UCSD-AML1 (cell line): ENCODE data around the gene FKBP5.
"Not testable (repeated sequence)": the region's sequence is repeated elsewhere in the genome, so short reads cannot be mapped to it uniquely, and the experiment has no call there.

Source experiments
- DNase-seq: peaks from one replicate; lab custom pipeline; 2025; ENCODE audit not compliant: unreplicated experiment; lab: John Stamatoyannopoulos, UW

The FKBP5 gene

DNA sequence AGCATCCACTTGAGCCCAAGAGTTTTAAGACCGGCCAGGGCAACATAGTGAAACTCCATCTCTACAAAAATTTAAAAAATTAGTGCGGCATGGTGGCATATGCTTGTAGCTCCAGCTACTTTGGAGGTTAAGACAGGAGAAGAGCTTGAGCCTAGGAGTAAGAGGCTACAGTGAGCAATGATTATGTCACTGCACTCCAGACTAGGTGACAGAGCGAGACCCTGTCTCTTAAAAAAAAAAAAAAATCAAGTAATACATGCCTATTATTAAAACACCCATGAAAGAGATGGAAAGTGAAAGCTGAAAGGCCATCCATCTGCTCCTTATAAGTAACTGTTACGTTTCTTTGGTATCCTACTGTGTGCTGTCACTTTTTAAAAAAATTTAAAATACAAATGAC is 66.4 kb downstream of the FKBP5 start:
- DNase-seq, result no peak

DNA sequence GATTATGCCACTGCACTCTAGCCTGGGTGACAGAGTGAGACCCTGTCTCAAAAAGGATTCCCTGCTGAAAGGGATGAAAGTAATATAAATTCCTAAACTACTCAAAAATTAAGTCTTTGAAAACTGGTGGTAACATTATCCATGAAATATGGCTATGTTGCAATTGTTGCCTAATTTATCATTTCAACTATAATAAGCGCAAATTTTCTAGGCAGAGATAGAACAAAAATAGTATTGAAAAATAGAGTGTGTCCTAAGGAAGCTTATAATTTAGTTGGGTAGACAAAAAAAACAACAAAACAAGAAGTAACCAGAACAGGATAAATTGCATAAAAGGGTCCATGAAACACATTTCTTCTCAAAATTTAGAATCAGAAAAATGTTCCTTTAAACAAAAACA is 68.0 kb downstream of the FKBP5 start:
- DNase-seq, result no peak

DNA sequence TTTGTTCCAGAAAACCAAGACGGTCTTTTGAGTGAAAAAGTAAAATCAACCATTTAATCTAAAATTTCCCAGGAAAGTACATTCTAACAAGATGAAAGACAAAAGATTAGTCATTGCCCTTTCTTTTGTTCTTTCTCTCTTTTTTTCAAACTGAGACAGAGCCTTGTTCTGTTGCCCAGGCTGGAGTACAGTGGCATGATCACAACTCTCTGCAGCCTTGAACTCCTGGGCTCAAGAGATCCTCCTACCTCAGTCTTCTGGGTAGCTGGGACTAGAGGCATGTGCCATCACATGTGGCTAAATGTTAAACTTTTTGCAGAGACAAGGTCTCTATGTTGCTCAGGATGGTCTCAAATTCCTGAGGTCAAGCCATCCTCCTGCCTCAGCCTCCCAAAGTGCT is 75.0 kb downstream of the FKBP5 start:
- DNase-seq, result no peak

DNA sequence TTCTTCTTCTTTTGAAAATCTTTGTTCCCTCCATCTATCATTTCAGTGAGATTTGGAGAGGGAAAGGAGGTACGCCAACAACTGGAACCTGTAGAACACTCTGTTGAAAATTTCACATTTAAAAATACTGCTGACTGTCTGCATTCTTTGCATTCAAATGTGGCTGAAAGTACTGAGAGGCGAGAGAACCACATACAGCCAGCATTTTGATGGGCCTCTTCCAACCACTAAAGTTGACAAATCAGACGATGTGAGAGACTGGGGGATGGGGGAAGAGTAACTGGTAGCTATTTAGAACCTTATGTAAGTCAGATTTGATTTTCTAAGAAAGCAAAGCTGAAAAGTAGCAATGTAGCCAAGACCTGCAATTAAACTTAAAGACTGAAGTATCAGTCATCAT is 77.5 kb downstream of the FKBP5 start:
- DNase-seq, result no peak

DNA sequence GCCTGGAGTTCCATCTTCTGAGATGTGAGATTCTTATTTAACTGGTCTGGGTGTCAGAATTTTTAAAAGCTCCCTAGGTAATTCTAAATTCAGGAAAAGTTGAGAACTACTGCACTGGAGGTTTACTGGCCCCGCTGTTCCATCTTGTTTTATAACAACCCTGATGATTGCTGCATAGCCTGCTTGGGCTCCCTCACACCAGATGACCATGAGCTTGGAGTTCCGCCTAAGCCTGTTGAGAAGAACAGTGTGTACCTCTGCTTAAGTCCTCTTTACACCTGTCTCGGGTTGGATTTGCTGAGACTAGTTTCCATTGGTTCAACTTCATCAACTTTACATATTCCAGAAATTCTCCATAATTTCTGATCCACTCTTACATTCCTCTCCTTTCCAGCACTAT is 77.9 kb downstream of the FKBP5 start:
- DNase-seq, result no peak

DNA sequence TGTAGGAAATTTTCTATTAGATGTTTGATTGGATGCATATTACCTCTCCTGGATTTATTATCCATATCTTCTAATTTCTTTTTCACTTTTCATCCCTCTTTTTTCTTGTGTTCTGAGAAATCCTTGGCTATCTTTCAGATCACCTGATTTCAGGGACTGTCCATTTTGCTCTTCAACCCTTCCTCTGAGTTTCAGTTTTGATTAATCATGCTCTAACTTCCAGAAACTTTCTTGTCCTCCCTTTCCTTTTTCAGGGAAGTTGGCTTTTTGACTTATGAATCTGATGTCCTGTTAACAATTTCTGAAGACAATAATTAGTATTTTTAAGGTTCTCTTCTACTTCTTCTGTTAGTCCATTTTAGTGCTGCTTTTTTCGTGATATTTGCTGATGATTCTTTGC is 79.1 kb downstream of the FKBP5 start:
- DNase-seq, result no peak

DNA sequence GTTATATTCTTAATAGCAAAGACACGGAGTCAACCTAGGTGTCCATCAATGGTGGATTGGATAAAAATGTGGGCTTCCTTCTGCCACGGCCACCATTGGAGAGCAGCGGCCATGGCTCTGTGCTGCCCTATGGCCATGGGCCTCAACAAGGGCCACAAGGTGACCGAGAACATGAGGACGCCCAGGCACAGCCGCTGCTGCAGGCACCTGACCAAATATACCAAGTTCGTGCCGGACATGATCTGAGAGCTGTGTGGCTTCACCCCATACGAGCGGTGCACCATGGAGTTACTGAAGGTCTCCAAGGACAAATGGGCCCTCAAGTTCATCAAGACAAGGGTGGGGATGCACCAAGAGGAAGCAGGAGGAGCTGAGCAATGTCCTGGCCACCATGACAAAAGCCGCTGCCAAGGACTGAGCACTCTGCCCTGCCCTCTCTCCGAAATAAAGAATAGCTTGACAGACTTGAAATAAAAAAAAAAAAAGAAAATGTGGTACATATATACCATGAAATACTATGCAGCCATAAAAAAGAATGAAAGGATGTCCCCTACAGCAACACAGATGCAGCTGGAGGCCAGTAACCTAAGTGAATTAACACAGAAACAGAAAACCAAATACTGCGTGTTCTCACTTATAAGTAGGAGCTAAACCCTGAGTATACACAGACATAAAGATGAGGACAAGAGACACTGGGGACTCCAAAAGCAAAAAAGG is 81.0 kb downstream of the FKBP5 start:
- DNase-seq, result no peak

DNA sequence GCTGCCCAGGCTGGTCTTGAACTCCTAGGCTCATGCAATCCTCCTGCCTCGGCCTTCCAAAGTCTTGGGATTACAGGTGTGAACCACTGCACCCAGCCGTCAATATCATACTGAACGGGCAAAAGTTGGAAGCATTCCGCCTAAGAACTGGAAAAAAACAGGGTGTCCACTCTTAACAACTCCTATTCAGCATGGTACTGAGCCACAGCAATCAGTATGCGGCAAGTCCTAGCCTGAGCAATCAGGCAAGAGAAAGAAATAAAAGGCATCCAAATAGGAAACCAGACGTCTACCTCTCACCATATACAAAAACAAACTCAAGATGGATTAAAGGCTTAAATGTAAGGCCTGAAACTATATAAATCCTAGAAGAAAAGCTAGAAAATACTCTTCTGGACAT is 83.1 kb downstream of the FKBP5 start:
- DNase-seq, result no peak

DNA sequence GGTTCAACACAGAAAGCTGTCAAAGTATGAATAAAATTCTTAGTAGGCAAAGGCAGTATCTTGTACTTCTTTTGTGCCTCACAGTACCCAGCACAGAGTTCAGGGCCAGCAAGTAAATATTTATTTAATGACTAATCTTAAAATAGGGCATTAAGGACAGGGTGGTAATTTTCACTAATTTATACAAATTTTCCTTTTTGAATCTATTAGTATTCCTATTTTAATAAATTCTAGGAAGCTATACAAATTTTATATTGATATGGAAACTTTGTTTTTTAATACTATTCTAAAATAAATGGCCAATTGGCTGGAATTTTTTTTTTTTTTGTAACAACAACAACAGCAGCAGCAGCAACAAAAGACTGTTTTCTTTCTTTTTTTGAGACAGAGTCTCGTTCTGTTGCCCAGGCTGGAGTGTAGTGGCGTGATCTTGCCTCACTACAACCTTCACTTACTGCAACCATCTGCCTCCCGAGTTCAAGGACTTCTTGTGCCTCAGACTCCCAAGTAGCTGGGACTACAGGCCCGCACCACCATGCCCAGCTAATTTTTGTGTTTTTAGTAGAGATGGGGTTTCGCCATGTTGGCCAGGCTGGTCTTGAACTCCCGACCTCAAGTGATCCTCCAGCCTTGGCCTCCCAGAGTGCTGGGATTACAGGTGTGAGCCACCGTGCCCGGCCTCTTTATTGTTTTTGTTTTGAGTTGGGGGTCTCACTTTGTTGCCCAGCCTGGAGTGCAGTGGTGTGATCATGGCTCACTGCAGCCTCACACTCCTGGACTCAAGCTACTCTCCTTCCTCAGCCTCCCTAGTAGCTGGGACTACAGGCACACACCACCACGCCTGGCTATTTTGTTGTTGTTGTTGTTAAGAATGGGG is 85.2 kb downstream of the FKBP5 start:
- DNase-seq, result no peak

DNA sequence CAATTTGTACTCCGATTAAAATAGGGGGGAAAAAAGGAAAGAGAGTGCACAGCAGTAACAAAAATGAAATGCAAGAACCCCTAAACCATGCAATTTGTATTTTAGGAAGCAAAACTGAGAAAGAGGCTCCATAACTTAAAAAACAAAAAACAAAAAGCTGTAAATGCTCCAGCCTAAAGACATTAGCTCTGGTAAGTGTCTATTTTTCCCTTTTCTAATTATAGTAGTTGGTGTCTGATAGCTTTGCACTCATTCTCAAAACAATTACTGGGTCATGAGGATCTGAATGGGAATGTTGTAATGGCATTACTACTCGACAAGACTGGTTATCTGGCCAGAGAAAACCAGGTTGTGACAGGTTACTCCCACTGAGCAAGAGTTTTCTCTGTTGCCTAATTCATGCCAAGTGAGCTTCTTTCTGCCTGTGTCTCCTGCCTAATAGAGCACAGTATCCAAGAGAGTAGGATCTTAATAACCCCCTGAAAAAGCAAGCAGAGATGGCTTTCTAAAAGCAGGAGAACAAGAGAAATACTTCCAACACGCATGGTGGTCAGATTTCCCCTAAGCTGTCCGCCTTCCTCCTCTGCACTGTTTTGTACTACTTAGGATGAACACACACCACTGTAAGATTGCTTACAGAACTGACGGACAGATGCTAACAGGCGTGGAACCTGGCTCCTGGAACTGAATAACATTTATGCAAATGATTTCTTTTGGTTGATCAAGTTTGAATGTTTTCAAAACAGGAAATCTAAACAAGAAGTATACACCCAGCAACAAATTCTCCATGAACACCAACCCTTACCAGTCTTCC is 86.4 kb downstream of the FKBP5 start:
- DNase-seq, result no peak

DNA sequence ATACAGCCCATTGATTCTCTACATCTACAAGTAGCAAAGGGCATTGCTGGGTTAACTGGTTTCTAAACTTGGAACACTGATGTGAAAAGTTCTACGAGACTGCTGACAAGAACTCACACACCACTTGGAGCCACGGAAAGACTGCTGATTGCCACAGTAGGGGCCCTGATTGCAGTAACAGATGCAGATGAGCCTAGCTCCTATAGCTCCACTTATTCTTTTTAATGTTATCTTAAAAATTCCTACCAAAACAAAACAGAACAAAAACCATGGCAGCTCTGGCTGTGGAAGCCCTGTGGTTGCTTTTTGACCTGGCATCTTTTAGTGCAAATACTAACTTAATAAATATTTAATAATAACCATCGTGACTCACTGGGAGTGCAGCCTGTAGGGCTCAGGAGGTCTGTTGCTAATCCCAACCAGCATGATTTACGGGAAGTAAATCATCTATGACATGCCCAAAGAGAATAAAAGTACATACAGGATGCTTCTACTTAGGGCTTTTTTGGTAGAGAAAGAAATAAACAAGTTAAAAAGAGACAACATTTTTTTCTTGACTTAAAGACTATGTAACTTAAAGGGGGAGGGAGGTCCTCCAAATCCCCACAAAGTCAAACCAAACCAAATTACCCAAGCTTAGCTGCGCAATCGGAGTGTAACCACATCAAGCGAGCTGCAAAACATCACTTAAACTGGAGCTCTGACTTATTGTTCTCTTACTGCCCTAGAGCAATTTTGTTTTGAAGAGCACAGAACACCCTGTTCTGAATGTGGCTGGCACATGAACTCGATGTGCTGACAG is 87.2 kb downstream of the FKBP5 start:
- no peak for DNase-seq

DNA sequence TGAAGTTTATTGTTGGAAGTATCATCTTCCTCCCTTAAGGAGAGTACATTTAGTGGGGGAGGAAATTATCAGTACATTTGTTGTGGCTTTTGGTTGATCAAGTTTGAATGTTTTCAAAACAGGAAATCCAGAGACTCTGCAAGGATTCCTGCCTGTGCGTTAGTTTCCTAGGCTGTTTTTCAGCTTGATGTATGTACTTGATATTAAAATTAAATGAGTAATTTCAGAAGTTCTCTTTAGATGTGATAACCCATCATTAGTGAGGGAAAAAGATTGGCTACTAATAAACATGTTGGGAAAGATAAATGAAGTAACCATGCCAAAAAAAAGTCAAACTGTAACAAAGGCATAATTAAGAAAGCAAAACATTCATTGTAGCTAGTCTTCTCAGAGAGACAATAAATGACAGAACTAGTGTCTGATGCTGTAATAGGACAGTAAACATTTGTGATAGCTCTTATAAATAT is 88.0 kb downstream of the FKBP5 start:
- no peak for DNase-seq

DNA sequence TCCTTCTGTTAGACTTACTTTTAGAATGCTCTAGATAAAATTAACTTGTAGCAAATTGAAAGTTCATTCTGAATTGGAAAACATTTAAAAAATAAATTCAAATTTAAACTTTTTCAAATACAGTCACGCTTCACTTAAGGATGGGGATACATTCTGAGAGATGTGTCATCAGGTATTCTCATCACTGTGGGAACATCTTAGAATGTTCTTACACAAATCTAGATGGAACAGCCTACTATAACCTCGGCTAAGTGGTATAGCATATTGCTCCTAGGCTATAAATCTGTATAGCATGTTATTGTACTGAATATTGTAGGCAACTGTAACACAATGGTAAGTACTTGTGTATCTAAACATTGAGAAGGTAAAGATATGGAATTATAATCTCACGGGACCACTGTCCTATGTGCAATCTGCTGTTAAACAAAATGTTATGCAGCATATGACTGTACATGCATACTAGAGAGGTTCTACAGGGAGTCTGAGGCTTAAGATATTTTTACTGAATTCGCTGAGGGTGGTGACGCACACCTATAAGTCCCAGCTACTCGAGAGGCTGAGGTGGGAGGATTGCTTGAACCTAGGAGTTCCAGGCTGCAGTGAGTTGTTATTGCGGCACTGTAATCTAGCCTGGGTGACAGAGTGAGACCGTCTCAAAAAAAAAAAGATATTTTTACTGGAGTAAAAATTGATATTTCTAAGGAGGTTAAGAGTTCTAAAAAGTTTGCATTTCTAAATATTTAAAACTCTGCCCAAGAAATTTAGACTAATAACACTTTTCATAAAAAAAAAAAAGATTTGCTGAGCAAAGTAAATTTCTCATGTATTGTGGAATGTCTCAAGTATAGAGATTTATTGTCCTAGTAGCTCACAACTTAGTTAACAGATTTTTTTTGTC is 88.7 kb downstream of the FKBP5 start:
- no peak for DNase-seq

DNA sequence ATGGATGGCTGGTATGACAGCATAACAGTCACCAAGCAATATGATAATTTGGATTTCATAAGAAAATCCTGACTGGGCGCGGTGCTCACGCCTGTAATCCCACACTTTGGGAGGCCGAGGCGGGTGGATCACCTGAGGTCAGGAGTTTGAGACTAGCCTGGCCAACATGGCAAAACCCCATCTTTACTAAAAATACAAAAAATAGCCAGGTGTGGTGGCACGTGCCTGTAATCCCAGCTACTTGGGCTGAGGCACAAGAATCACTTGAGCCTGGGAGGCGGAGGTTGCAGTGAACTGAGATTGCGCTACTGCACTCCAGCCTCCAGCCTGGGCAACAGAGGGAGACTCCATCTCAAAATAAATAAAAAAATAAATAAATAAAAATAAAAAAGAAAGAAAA is 90.1 kb downstream of the FKBP5 start:
- not testable (repeated sequence) for DNase-seq

DNA sequence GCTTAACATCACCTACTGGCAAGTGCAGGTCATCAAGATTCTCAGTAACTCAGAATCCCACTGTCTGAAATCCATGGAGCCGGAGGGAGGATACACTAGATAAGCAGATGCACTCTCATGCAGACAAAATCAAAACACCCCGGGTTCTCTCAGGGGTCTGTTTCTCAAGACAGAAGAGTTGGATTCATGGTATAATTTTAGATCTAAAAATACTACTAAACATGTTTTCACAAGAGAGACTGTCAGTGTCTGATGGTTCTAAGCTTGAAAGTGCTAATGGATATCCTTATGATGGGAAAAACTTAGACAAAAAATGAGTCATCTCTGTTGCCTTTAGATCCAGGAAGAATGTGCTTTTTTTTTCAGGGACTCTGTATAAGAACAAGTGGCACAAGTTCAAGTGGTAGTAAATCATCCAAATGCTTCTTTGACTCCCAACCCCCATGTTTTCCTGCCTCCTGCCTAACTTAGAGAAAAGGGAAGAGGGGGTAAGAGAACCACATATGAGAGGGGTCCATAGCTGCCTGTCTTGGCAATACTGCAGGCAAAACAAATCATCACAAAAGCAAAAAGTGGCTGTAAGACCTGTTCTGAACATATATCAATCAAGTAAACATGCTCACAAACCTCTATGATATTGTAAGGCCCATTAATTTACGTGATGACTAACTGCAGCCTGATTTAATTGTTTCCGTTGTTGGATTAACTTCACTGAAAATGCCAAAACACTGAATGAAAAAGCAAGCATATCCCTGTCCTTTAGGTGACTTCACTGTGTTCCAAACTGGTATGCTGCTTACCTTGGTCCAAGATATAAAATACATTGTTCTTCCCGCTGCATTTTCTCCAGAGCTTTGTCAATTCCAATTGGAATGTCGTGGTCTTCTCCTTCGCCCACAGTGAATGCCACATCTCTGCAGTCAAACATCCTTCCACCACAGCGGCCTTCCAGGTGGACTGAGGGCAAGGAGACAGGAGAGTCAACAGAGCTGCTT is 92.0 kb downstream of the FKBP5 start:
- DNase-seq, result no peak

DNA sequence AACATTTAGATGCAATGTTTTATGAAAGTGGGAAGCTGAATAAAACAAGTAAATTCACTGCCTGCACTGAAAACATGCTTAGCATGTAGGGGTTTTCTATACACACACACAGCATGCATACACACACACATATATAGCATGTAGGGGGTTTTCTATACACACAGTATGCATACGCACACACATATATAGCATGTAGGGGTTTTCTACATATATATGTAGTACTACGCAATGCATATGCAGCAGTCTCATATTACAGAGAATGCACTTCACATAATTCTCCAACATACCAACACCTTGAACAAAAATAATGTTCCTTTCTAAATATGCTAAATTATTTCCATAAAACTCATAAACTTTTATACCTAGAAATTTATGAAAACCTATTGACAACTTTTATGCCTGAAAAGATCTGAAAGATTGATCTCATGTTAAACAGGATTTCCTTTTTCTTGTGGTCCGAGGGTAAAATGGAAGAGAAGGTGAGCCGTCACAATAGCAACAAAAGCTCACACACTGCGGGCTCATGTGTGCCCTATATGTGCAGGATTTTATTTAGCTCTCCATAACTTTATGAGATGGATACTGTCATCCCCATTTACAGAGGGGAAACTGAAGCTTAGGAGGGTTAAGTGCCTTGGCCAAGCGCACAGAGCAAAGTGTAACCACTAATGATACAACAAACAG is 94.1 kb downstream of the FKBP5 start:
- DNase-seq, result no peak

DNA sequence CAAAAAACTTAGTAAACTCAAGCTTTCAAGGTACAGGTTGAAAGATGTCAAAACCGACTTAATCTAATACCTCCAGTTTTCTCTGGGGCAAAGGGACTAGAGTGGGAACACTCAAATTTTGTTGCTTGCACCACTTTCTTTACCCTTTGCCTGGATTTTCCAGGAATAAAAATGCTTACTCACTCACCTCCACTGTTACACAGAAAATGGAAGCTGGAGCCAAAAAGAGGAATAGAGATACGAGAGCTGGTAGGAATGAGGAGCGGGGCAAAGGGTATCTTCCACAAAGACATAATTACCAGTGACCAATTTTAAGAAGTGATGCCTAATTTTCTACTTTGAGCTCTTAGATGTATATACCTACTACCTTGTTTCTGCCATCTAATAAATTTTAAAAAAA is 96.5 kb downstream of the FKBP5 start:
- no peak for DNase-seq

DNA sequence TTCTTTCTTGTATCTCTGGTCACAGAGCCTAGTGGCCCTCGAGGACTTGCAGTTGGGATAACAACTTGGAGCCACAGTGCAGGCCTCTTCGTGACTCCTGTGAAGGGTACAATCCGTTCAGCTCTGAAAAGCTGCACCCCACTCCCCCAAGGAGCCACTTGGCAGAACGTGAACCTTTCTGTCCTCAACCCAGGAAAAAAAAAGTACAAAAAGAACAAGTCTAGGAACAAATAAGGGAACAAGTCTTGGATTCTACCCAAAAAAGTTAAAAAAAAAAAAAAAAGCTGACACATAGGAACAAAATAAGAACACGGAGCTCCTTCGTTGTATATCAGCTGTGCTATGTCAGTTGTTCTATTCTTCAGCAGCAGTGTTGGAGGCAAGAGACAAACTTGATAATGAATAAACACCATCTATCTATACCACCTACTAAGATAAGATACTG is 98.1 kb downstream of the FKBP5 start:
- no peak for DNase-seq
